Panc1 (cell line): Measurements from ENCODE around the gene TMEM92. TPM values are rescaled to one million over a fixed set of nuclear protein-coding genes. Genes with fewer than 3 reads are reported as not detected.
"Not testable (repeated sequence)": the region's sequence is repeated elsewhere in the genome, so short reads cannot be mapped to it uniquely, and the experiment has no call there.

ENCODE experiments used
- ATAC-seq: fragments of 200-7000 bp; cut with Tn5 transposase; 2 replicates; pipeline ENCODE4 v1.9.1; 2020; ENCODE audit warnings: mild to moderate bottlenecking, moderate library complexity
- BruUV-seq: library from RNA; stranded (reverse); fragments of 400-500 nt; replicated peaks from 2 replicates; lab custom pipeline; 2021; lab: Mats Ljungman, UMichigan
- CTCF ChIA-PET: fragments of 300-600 bp; sonication (Branson Sonifier 250); formaldehyde crosslinking; loops from one replicate; lab custom pipeline; 2022; ENCODE audit warnings: antibody characterized with exemption; lab: Charles Lee
- POLR2A ChIA-PET: fragments of 300-600 bp; sonication (Branson Sonifier 250); formaldehyde crosslinking; loops from one replicate; lab custom pipeline; 2022; ENCODE audit warnings: antibody characterized with exemption; lab: Charles Lee
- DNase-seq: peaks from one replicate; pipeline ENCODE4 v3.0.0-alpha.2; 2010; ENCODE audit warnings: low read depth, low spot score
- H3K27ac ChIP-seq: 2 replicates; pipeline ENCODE4 v1.5.1; 2011; ENCODE audit warnings: mild to moderate bottlenecking, low read length, inconsistent platforms
- H3K27me3 ChIP-seq: fragments of 200-500 bp; sonication (Bioruptor generic); 2 replicates; pipeline ENCODE4 v1.6.0; 2014; ENCODE audit warnings: low read length, inconsistent platforms; ENCODE audit not compliant: control insufficient read depth, insufficient read depth
- H3K36me3 ChIP-seq: fragments of 200-500 bp; sonication (Bioruptor generic); 2 replicates; pipeline ENCODE4 v1.5.1; 2014; ENCODE audit warnings: inconsistent platforms, mild to moderate bottlenecking, low read length, moderate library complexity; ENCODE audit not compliant: control insufficient read depth, insufficient read depth
- H3K4me1 ChIP-seq: 2 replicates; pipeline ENCODE4 v1.5.1; 2011; ENCODE audit warnings: inconsistent platforms, mild to moderate bottlenecking, low read length, moderate library complexity; ENCODE audit not compliant: control insufficient read depth, insufficient read depth
- H3K4me3 ChIP-seq, 2 experiments: 2 replicates each; pipeline ENCODE4 v1.5.1; 2011 to 2012; ENCODE audit warnings: low read depth in 2 of 2, low read length in 2 of 2, mild to moderate bottlenecking in 2 of 2, inconsistent platforms in 1 of 2, moderate library complexity in 1 of 2
- H3K9me3 ChIP-seq: fragments of 200-500 bp; sonication (Bioruptor generic); 2 replicates; pipeline ENCODE4 v1.5.1; 2014; ENCODE audit warnings: low read depth, mild to moderate bottlenecking, inconsistent platforms, low read length, moderate library complexity; ENCODE audit not compliant: control insufficient read depth, insufficient read depth
- POLR2AphosphoS5 ChIP-seq: IDR thresholded peaks from 2 replicates; pipeline ENCODE4 v1.6.1; 2012; ENCODE audit warnings: mild to moderate bottlenecking, low read depth, low read length, moderate library complexity
- SIN3A ChIP-seq: IDR thresholded peaks from 2 replicates; pipeline ENCODE4 v1.6.1; 2012; ENCODE audit warnings: low read depth, mild to moderate bottlenecking, low read length, moderate library complexity, borderline replicate concordance; ENCODE audit not compliant: insufficient read depth
- TCF7L2 ChIP-seq: IDR thresholded peaks from 2 replicates; pipeline ENCODE4 v1.6.1; 2011; ENCODE audit warnings: mild to moderate bottlenecking, low read depth, low read length, inconsistent platforms
- in situ Hi-C: cut with HindIII; loops from 2 replicates; pipeline ENCODE4 v1.10.0; 2016; ENCODE audit warnings: low sequenced_read_pairs, low pct_unique_long_range_greater_than_20kb
- intact Hi-C: fragments of 100-400 bp; cut with micrococcal nuclease; formaldehyde crosslinking; loops from one replicate; pipeline ENCODE4 v1.10.0; 2022; ENCODE audit not compliant: unreplicated experiment
- total RNA-seq: library from RNA; stranded (reverse); gene quantifications from one replicate; pipeline ENCODE4 v1.2.1, GENCODE V29; 2021; ENCODE audit not compliant: unreplicated experiment
- TF ChIP-seq, protein P1 (sequence below): fragments of 450-650 bp; IDR thresholded peaks from 2 replicates; pipeline ENCODE4 v1.5.1; 2017; ENCODE audit warnings: mild to moderate bottlenecking
- TF ChIP-seq, protein P2 (sequence below), 2 experiments: IDR thresholded peaks; 2 replicates each; pipeline ENCODE4 v1.6.1; 2011 to 2012; ENCODE audit warnings: low read depth in 2 of 2, control low read depth in 1 of 2, low read length in 1 of 2, mild to moderate bottlenecking in 1 of 2, moderate library complexity in 1 of 2; ENCODE audit not compliant: insufficient read depth in 1 of 2

Gene TMEM92
- total RNA-seq, 1 experiment from 2014 or later, result 0.54 TPM

DNA sequence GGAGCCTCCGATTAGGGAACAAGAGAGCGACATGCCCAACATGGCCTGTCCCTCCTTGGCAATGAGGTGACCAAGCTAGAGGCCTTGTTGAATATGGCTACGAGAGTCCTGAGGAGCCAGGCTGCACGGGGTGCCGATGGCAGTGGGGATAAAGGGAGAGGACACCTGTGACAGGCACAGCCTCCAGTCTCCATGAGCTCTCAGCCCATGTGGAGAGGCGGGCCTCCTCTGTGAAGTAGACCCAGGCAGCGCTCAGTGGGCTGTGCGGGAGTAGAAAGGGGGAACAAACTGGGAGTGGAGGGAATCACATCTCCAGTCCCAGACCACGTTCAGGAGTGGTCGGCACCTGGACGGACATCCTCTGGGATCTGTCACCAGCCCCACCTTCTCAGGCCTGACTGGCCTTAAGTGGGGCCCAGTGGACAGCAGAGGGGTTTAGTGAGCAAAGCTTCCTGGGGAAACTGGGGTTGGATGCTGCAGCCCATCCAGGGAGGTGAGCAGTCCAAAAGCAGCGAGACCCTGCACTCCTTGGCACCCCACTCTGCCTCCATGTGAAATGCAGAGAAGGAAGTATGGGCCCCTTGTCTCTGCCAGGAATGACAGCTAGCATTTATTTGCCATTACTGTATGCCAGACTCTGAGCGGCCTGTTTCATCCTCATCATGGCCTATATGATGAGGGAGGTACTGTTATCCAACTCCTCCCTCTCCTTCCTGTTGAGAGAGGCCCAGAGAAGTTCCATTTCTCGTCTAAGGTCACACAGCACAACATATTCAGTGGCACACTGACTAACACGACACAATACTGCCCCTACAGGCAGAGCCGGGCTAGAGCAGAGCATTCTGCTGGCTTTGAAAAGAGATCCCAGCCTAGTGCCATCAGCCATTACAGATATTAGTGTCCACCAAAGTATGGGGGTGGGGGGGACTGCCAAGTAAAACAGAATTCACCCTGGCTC lies 4.5 kb upstream of the TMEM92 start:
- intact Hi-C loops (no loop called here), in situ Hi-C loops (loop anchor here (5.0 kb wide), 1 partner anchor 52 kb away; no protein-coding TSS in a partner anchor)
- no peak overlapping the region for H3K27ac ChIP-seq
- ATAC-seq (peak; percentile 75), DNase-seq (peak; percentile 57)
- no peak for TF ChIP-seq TCF7L2
- TF ChIP-seq, protein P1, sequence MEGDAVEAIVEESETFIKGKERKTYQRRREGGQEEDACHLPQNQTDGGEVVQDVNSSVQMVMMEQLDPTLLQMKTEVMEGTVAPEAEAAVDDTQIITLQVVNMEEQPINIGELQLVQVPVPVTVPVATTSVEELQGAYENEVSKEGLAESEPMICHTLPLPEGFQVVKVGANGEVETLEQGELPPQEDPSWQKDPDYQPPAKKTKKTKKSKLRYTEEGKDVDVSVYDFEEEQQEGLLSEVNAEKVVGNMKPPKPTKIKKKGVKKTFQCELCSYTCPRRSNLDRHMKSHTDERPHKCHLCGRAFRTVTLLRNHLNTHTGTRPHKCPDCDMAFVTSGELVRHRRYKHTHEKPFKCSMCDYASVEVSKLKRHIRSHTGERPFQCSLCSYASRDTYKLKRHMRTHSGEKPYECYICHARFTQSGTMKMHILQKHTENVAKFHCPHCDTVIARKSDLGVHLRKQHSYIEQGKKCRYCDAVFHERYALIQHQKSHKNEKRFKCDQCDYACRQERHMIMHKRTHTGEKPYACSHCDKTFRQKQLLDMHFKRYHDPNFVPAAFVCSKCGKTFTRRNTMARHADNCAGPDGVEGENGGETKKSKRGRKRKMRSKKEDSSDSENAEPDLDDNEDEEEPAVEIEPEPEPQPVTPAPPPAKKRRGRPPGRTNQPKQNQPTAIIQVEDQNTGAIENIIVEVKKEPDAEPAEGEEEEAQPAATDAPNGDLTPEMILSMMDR, result peak; percentile 93
- TF ChIP-seq SIN3A, result no peak
- H3K4me3 ChIP-seq, result no peak overlapping the region
- BruUV-seq, result no TSS peak
- peaks cover 38% of the 10 kb centered on the region for H3K4me1 ChIP-seq
- ChIA-PET CTCF (interaction anchor here (0.5 to 2.1 kb wide), 9 partner anchors 22 to 128 kb away, joined by 3 to 13 read pairs (median 5); partner anchors contain the start of genes COL1A1 and LRRC59), POLR2A (interaction anchor here (0.5 kb wide), 1 partner anchor 24 kb away, joined by 3 read pairs; no protein-coding TSS in a partner anchor)
- H3K36me3 ChIP-seq, result no peaks in the 10 kb centered on the region
- H3K27me3 ChIP-seq, result no peaks in the 10 kb centered on the region
- no peaks in the 10 kb centered on the region for H3K9me3 ChIP-seq

DNA sequence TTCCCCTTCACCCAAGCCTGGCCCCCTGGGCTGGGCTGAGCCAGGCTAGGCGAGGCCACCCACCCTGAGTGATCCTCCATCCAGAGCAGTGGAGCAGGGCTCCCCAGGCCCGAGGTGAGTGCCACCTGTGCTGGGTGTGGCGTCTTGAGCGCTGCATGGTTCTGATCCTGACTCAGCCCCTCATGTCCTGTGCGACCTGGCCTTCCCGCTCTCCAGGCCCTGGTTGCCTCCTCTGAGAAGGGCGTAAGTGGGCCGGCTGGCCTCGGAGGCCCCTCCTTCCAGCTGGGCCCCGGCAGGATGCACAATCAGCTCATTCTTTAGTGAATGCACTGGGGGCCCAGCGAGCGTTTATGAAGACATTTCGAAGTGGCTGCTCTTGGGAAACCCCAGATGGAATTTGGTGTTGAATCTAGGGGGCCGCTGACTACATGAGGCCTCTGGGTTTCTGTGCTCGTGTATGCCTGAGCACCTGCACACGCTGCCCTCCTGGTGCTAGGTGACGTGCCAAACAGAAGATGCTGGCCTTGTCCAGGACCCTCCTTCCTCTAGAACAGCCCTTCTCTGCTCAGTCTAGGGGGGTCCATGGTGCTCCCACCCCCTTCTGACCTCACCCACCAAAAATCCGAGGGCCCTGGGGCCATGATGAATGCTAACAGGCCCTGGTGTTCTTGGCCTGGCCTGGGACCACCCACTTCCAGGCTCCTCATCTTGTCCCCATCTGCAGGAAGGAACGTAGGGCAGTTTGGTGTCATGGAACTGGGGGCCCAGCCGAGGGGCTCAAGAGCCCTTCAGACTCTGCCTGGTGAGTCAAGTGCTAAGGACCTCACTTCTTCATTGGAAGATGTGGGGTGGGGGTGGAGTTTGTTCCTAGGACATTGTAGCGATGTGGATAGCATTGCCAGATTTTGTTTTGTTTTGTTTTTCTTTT lies 3.6 kb upstream of the TMEM92 start:
- Histone ChIP-seq H3K27me3 (no peaks in the 10 kb centered on the region), H3K27ac (no peak overlapping the region), H3K4me1 (peaks cover 28% of the 10 kb centered on the region), H3K4me3 (no peak overlapping the region), H3K9me3 (no peaks in the 10 kb centered on the region), H3K36me3 (no peaks in the 10 kb centered on the region)
- CTCF ChIA-PET, result interaction anchor here (0.9 to 2.1 kb wide), 4 partner anchors 63 to 71 kb away, joined by 3 to 13 read pairs (median 6); partner anchors contain the start of gene COL1A1
- TF ChIP-seq POLR2AphosphoS5 (no peak), SIN3A (no peak), TCF7L2 (no peak)
- TF ChIP-seq, protein P1, result peak; percentile 71
- TF ChIP-seq, protein P2, sequence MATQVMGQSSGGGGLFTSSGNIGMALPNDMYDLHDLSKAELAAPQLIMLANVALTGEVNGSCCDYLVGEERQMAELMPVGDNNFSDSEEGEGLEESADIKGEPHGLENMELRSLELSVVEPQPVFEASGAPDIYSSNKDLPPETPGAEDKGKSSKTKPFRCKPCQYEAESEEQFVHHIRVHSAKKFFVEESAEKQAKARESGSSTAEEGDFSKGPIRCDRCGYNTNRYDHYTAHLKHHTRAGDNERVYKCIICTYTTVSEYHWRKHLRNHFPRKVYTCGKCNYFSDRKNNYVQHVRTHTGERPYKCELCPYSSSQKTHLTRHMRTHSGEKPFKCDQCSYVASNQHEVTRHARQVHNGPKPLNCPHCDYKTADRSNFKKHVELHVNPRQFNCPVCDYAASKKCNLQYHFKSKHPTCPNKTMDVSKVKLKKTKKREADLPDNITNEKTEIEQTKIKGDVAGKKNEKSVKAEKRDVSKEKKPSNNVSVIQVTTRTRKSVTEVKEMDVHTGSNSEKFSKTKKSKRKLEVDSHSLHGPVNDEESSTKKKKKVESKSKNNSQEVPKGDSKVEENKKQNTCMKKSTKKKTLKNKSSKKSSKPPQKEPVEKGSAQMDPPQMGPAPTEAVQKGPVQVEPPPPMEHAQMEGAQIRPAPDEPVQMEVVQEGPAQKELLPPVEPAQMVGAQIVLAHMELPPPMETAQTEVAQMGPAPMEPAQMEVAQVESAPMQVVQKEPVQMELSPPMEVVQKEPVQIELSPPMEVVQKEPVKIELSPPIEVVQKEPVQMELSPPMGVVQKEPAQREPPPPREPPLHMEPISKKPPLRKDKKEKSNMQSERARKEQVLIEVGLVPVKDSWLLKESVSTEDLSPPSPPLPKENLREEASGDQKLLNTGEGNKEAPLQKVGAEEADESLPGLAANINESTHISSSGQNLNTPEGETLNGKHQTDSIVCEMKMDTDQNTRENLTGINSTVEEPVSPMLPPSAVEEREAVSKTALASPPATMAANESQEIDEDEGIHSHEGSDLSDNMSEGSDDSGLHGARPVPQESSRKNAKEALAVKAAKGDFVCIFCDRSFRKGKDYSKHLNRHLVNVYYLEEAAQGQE (IDR thresholded peaks at IDR 0.05; ENCODE audit: insufficient read depth in 1 of 2, low read depth in 2 of 2, low read length in 1 of 2), result no peak
- in situ Hi-C loops, result no loop called here
- intact Hi-C loops, result no loop called here
- BruUV-seq, result no TSS peak
- DNase-seq, result no peak
- peak; percentile 21 for ATAC-seq
- POLR2A ChIA-PET, result no interaction called here

DNA sequence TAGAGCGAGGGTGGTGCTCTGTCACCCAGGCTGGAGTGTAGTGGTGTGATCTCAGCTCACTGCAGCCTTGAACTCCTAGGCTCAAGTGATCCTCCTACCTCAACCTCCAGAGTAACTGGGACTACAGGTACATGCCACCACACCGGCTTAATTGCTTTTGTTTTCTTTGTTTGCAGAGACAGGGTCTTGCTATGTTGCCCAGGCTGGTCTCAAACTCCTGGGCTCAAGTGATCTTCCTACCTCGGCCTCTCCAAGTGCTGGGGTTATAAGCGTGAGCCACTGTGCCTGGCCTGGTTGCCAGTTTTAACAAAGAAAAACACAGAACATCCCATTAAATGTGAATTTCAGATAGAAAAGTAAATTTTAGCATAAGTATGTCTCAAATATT lies 2.9 kb upstream of the TMEM92 start:
- H3K27me3 ChIP-seq, H3K9me3 ChIP-seq, intact Hi-C loops, BruUV-seq, ATAC-seq, H3K27ac ChIP-seq, DNase-seq, in situ Hi-C loops, POLR2A ChIA-PET, H3K36me3 ChIP-seq, H3K4me3 ChIP-seq: not testable (repeated sequence)
- H3K4me1 ChIP-seq, result peaks cover 24% of the 10 kb centered on the region
- CTCF ChIA-PET, result interaction anchor here (1.2 to 1.3 kb wide), 2 partner anchors 66 to 70 kb away, joined by 3 to 14 read pairs; partner anchors contain the start of gene COL1A1
